Natural killer cell (primary cell): ENCODE results near the gene CCDC134. TPM values are rescaled to one million over a fixed set of nuclear protein-coding genes. Genes with fewer than 3 reads are reported as not detected.

Experiments used
- ATAC-seq, 3 donors: fragments of 150-1000 bp in 2 of 3; fragments of 200-7000 bp in 1 of 3; cut with Tn5 transposase; 1 replicate in 1 of 3; 2 replicates in 2 of 3; pipeline ENCODE4 v1.10.0; 2021; ENCODE audit warnings: mild to moderate bottlenecking in 2 of 3, moderate library complexity in 2 of 3
- DNase-seq, 2 donors: peaks; one replicate each; pipeline versions ENCODE4 v3.0.0 to v3.0.0-alpha.2; 2013 to 2021; ENCODE audit warnings: mixed read lengths in 1 of 2
- H3K27ac ChIP-seq: one replicate; pipeline ENCODE4 v1.5.1; 2013; ENCODE audit warnings: mild to moderate bottlenecking, low read length
- H3K27me3 ChIP-seq: one replicate; pipeline ENCODE4 v1.6.1; 2013; ENCODE audit warnings: low read length; ENCODE audit not compliant: control insufficient read depth, insufficient read depth
- H3K36me3 ChIP-seq: one replicate; pipeline ENCODE4 v1.6.1; 2013; ENCODE audit warnings: low read length; ENCODE audit not compliant: control insufficient read depth, insufficient read depth
- H3K4me1 ChIP-seq: one replicate; pipeline ENCODE4 v1.6.1; 2013; ENCODE audit warnings: low read length; ENCODE audit not compliant: control insufficient read depth, insufficient read depth
- H3K4me3 ChIP-seq: one replicate; pipeline ENCODE4 v1.5.1; 2013; ENCODE audit warnings: low read length
- H3K9me3 ChIP-seq: one replicate; pipeline ENCODE4 v1.6.1; 2013; ENCODE audit warnings: low read length; ENCODE audit not compliant: control insufficient read depth, insufficient read depth
- H3K27ac Mint-ChIP-seq, 2 donors: one replicate each; pipeline ENCODE4 v1.8.0; 2022; ENCODE audit warnings: mild to moderate bottlenecking in 2 of 2, mixed read lengths in 2 of 2, moderate library complexity in 1 of 2
- H3K27me3 Mint-ChIP-seq, 2 donors: one replicate each; pipeline ENCODE4 v1.8.0; 2022; ENCODE audit warnings: low read depth in 2 of 2, mixed read lengths in 2 of 2
- H3K36me3 Mint-ChIP-seq: one replicate; pipeline ENCODE4 v1.8.0; 2022; ENCODE audit warnings: mixed read lengths
- H3K4me1 Mint-ChIP-seq, 2 donors: one replicate each; pipeline ENCODE4 v1.8.0; 2022; ENCODE audit warnings: mixed read lengths in 2 of 2
- H3K4me3 Mint-ChIP-seq: one replicate; pipeline ENCODE4 v1.8.0; 2022; ENCODE audit warnings: mild to moderate bottlenecking, moderate library complexity, mixed read lengths
- H3K9me3 Mint-ChIP-seq, 2 donors: one replicate each; pipeline ENCODE4 v1.8.0; 2022; ENCODE audit warnings: mixed read lengths in 2 of 2
- CTCF ChIP-seq: fragments of 200-600 bp; IDR thresholded peaks from one replicate; pipeline ENCODE4 v1.8.0; 2022; ENCODE audit warnings: antibody characterized with exemption
- WGBS: methylation state at CpG from one replicate; pipeline ENCODE4 v1.1.7; 2013; ENCODE audit warnings: missing lambda C conversion rate; ENCODE audit not compliant: insufficient coverage; 5-methylcytosine and 5-hydroxymethylcytosine counted together
- intact Hi-C: fragments of 100-400 bp; cut with micrococcal nuclease; formaldehyde crosslinking; loops from one replicate; pipeline ENCODE4 v1.14.2; 2022
- total RNA-seq, 4 donors: library from RNA; stranded (reverse); fragments of 120-200 nt in 1 of 4; gene quantifications; one replicate each; pipeline versions ENCODE4 v1.2.3 to v1.2.4, GENCODE V29; 2013 to 2022

The CCDC134 gene
- total RNA-seq, 3 donors from 2014 or later (not counting 1 experiment from before 2014, with no cell fraction given), result 16.4 to 22.1 (median 16.7) TPM

DNA sequence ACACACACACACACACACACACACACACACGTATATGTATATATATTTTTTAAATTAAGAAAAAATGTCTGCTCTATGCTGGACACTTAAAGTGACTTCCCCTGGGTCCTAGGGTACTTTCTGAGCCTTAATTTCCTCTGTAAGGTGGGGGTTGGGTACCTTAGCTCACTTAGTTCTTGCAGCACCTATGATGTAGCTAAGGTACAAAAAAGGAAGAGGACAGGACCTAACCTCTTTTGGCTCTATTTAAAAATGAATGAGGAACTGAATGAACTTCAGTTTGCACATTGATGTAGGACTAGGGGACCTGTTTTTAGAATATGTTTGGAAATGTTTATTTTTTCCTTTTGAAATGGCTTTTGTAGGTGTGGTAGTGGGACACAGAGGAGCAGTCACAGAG, 43.6 kb downstream of the CCDC134 start:
- no peak for TF ChIP-seq CTCF
- H3K4me1 ChIP-seq, result peaks cover 12% of the 10 kb centered on the region
- no peaks in the 10 kb centered on the region for H3K9me3 Mint-ChIP-seq
- no peaks in the 10 kb centered on the region for H3K36me3 Mint-ChIP-seq
- no peaks in the 10 kb centered on the region for H3K27me3 ChIP-seq
- peak overlapping the region; percentile 7 to 13 for H3K27ac Mint-ChIP-seq
- ATAC-seq, result no peak
- H3K4me1 Mint-ChIP-seq, result peaks cover 48 to 65% of the 10 kb centered on the region in 2 donors
- no peak for DNase-seq
- no peak overlapping the region for H3K27ac ChIP-seq
- WGBS, result no CpG with 5 or more reads among the region's 1 CpG
- no peaks in the 10 kb centered on the region for H3K36me3 ChIP-seq
- no peak overlapping the region for H3K4me3 ChIP-seq
- no peaks in the 10 kb centered on the region for H3K27me3 Mint-ChIP-seq
- H3K4me3 Mint-ChIP-seq, result no peak overlapping the region
- no peaks in the 10 kb centered on the region for H3K9me3 ChIP-seq
- intact Hi-C loops, result no loop called here

DNA sequence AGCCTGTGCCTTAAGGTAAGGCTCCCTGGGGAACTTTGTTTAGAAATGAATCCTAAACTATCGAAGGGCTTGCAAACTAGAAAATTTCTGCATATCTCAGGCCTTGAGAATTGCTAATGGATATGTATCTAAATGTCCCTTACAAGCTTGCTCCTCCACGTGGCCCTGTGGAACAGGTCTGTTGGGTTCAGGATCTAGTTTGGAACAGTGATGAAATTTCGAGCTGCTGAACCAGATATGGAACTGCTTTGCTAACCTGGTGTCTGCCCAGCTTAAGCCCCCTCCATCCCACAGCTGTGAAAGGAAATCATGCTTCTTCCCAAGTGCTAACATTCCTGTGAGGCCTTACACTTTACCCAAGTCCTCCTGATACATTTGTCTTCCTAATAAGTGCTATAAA, 44.0 kb downstream of the CCDC134 start:
- H3K27ac ChIP-seq, result no peak overlapping the region
- no peak overlapping the region for H3K4me3 ChIP-seq
- H3K9me3 ChIP-seq, result no peaks in the 10 kb centered on the region
- no peaks in the 10 kb centered on the region for H3K27me3 ChIP-seq
- Mint-ChIP-seq H3K9me3 (no peaks in the 10 kb centered on the region), H3K36me3 (no peaks in the 10 kb centered on the region), H3K27me3 (no peaks in the 10 kb centered on the region), H3K4me3 (no peak overlapping the region), H3K27ac (peak overlapping the region; percentile 7 to 13), H3K4me1 (peaks cover 45 to 60% of the 10 kb centered on the region in 2 donors)
- peaks cover 15% of the 10 kb centered on the region for H3K4me1 ChIP-seq
- ATAC-seq (no peak), DNase-seq (no peak)
- no peaks in the 10 kb centered on the region for H3K36me3 ChIP-seq
- TF ChIP-seq CTCF, result no peak
- 83% methylated on average over 3 of the region's 3 CpGs for whole genome bisulfite sequencing
- intact Hi-C loops, result no loop called here

- H3K4me3 ChIP-seq, result no peak overlapping the region
- no peaks in the 10 kb centered on the region for H3K36me3 ChIP-seq
- no peak for DNase-seq
- Mint-ChIP-seq H3K36me3 (no peaks in the 10 kb centered on the region), H3K4me1 (peaks cover 40 to 53% of the 10 kb centered on the region in 2 donors), H3K27ac (peak overlapping the region; percentile 10 to 60), H3K27me3 (no peaks in the 10 kb centered on the region), H3K9me3 (no peaks in the 10 kb centered on the region), H3K4me3 (no peak overlapping the region)
- WGBS, result 65% methylated on average over 4 of the region's 4 CpGs
- peaks cover 15% of the 10 kb centered on the region for H3K4me1 ChIP-seq
- H3K9me3 ChIP-seq, result no peaks in the 10 kb centered on the region
- TF ChIP-seq CTCF, result no peak
- no peak for ATAC-seq
- H3K27me3 ChIP-seq, result no peaks in the 10 kb centered on the region
- H3K27ac ChIP-seq, result no peak overlapping the region
- intact Hi-C loops, result no loop called here
These were observed 45.1 kb downstream of the CCDC134 start for GRCh38 chr22:41845380-41846267.
